Thyroid gland (tissue), 4 donors: Measurements from ENCODE around the gene EPM2A. TPM values are rescaled to one million over a fixed set of nuclear protein-coding genes. Genes with fewer than 3 reads are reported as not detected.

ENCODE experiments used
- DNase-seq, 2 donors: peaks; one replicate each; pipeline ENCODE4 v3.0.0-alpha.2; 2019
- H3K27ac ChIP-seq, 3 donors: fragments of 200-600 bp; sonication (generic); 1 replicate in 2 of 3; 2 replicates in 1 of 3; pipeline ENCODE4 v1.5.1; 2016 to 2019; ENCODE audit warnings: mild to moderate bottlenecking in 1 of 3, moderate library complexity in 1 of 3
- H3K27me3 ChIP-seq: fragments of 200-600 bp; sonication (generic); one replicate; pipeline ENCODE4 v1.5.1; 2019
- H3K36me3 ChIP-seq, 2 donors: fragments of 200-600 bp; sonication (generic); one replicate each; pipeline ENCODE4 v1.5.1; 2016 to 2019
- H3K4me1 ChIP-seq, 2 donors: fragments of 200-600 bp; sonication (generic); one replicate each; pipeline ENCODE4 v1.5.1; 2017 to 2019
- H3K4me3 ChIP-seq, 3 donors: fragments of 200-600 bp; sonication (generic); replicated peaks in 1 of 3; 1 replicate in 2 of 3; 2 replicates in 1 of 3; pipeline ENCODE4 v1.5.1; 2016; ENCODE audit warnings: mild to moderate bottlenecking in 1 of 3
- H3K9me3 ChIP-seq: fragments of 200-600 bp; sonication (generic); one replicate; pipeline ENCODE4 v1.5.1; 2017
- CTCF ChIP-seq, 6 experiments: fragments of 200-600 bp in 3 of 6; fragments of 450-650 bp in 3 of 6; sonication (generic) in 3 of 6; IDR thresholded peaks; one replicate each; pipeline ENCODE4 v1.5.1; 2016 to 2019; ENCODE audit warnings: antibody characterized with exemption in 6 of 6, mild to moderate bottlenecking in 2 of 6, inconsistent platforms in 1 of 6, moderate library complexity in 1 of 6
- POLR2A ChIP-seq, 2 donors: fragments of 450-650 bp; IDR thresholded peaks; one replicate each; pipeline ENCODE4 v1.6.1; 2017; ENCODE audit warnings: antibody characterized with exemption in 2 of 2, mild to moderate bottlenecking in 2 of 2, moderate library complexity in 1 of 2
- WGBS, 2 donors: methylation state at CpG; one replicate each; pipeline ENCODE4 v1.1.5; 2017; 5-methylcytosine and 5-hydroxymethylcytosine counted together
- intact Hi-C: fragments of 100-400 bp; cut with DNase I; formaldehyde crosslinking; loops from one replicate; pipeline ENCODE4 v1.15.1; 2023
- total RNA-seq, 4 donors: library from RNA; depleted of rRNA; stranded (reverse); fragments of >200 nt; gene quantifications; one replicate each; pipeline ENCODE4 v1.2.3, GENCODE V29; 2016

The EPM2A gene
- total RNA-seq, 4 donors from 2014 or later: 11.4 to 53.8 (median 15.6) TPM

DNA sequence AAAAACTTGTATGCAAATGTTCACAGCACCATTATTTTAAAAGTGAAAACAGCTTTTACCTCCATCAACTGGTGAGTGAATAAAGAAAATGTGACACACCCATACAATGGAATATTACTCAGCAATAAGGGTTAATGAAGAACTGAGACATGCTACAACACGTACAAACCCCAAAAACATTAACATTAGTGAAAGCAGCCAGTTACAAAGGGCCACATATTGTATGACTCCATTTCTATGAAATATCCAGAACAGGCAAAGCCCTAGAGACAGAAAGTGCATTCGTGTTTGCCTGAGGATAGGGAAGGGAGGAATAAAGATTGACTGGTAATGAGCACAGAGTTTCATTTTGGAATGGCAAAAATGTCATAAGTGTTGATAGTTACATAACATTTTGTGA lies 21.5 kb downstream of the EPM2A start:
- Histone ChIP-seq H3K4me3 (no peak overlapping the region), H3K36me3 (no peaks in the 10 kb centered on the region), H3K9me3 (no peaks in the 10 kb centered on the region), H3K27ac (no peak overlapping the region), H3K4me1 (no peaks in the 10 kb centered on the region), H3K27me3 (no peaks in the 10 kb centered on the region)
- no peak for TF ChIP-seq CTCF (IDR thresholded peaks at IDR 0.05)
- TF ChIP-seq POLR2A (IDR thresholded peaks at IDR 0.05): no peak
- intact Hi-C loops: no loop called here
- 92 to 97% methylated on average over 2 of the region's 2 CpGs for WGBS, 2 donors
- DNase-seq: no peak

- intact Hi-C loops: no loop called here
- Histone ChIP-seq H3K4me1 (no peaks in the 10 kb centered on the region), H3K36me3 (no peaks in the 10 kb centered on the region), H3K4me3 (no peak overlapping the region), H3K27ac (no peak overlapping the region), H3K27me3 (no peaks in the 10 kb centered on the region), H3K9me3 (no peaks in the 10 kb centered on the region)
- DNase-seq: no peak
- no peak for TF ChIP-seq CTCF (IDR thresholded peaks at IDR 0.05)
- no peak for TF ChIP-seq POLR2A (IDR thresholded peaks at IDR 0.05)
Measured at GRCh38 chr6:145711372-145711771, 23.9 kb downstream of the EPM2A start.

DNA sequence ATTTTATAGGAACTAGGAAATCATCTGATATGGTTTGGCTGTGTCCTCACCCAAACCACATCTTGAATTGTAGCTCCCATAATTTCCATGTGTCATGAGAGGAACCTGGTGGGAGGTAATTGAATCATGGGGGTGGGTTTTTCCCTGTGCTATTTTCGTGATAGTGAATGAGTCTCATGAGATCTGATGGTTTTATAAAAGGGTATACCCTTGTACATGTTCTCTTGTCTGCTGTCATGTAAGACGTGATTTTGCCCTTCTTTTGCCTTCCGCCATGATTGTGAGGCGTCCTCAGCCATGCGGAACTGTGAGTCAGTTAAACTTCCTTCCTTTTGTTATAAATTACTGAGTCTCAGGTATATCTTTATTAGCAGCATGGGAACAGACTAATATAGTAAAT lies 27.9 kb downstream of the EPM2A start:
- TF ChIP-seq CTCF (IDR thresholded peaks at IDR 0.05): no peak
- TF ChIP-seq POLR2A (IDR thresholded peaks at IDR 0.05): no peak
- Histone ChIP-seq H3K9me3 (no peaks in the 10 kb centered on the region), H3K27me3 (no peaks in the 10 kb centered on the region), H3K4me3 (no peak overlapping the region), H3K27ac (no peak overlapping the region), H3K36me3 (no peaks in the 10 kb centered on the region), H3K4me1 (no peaks in the 10 kb centered on the region)
- 95 to 96% methylated on average over 5 of the region's 5 CpGs for WGBS, 2 donors
- DNase-seq: no peak
- intact Hi-C loops: no loop called here

DNA sequence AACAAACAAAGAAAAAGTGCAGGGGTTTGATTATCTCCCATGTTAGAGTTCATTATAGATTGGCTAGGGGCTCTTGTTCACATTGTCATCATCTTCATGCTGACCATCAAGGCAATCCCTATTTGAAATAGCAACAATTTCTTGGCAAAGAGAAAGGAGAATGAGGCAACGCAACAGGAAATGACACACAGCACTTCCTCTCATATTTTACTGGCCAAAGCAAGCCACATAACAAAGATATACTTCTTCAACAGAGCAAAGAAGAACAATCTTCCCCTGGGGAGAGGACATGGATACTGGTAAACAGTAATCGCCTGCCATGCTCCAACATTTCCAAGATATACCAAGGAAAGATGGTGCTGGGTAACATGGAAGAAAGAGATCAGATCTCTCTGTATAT lies 29.8 kb downstream of the EPM2A start:
- intact Hi-C loops: no loop called here
- TF ChIP-seq CTCF (IDR thresholded peaks at IDR 0.05): no peak
- no peak for TF ChIP-seq POLR2A (IDR thresholded peaks at IDR 0.05)
- DNase-seq: no peak
- Histone ChIP-seq H3K4me3 (no peak overlapping the region), H3K27me3 (no peaks in the 10 kb centered on the region), H3K4me1 (no peaks in the 10 kb centered on the region), H3K36me3 (no peaks in the 10 kb centered on the region), H3K27ac (no peak overlapping the region), H3K9me3 (no peaks in the 10 kb centered on the region)
- WGBS, 2 donors: 71% methylated on average over 2 of the region's 2 CpGs

- WGBS, 2 donors: 37 to 52% methylated on average over 3 of the region's 3 CpGs
Measured at GRCh38 chr6:145704143-145704781, 31.1 kb downstream of the EPM2A start.

More at GRCh38 chr6:145704143-145704781, 31.1 kb downstream of the EPM2A start:
- Histone ChIP-seq H3K9me3 (no peaks in the 10 kb centered on the region), H3K4me3 (no peak overlapping the region), H3K4me1 (no peaks in the 10 kb centered on the region), H3K27ac (no peak overlapping the region), H3K27me3 (no peaks in the 10 kb centered on the region), H3K36me3 (no peaks in the 10 kb centered on the region)
- intact Hi-C loops: no loop called here
- TF ChIP-seq CTCF (IDR thresholded peaks at IDR 0.05): peak in 4 of 6 experiments; percentile 15 to 61 (median 40)
- TF ChIP-seq POLR2A (IDR thresholded peaks at IDR 0.05): no peak
- DNase-seq: no peak
